Nephron progenitor cell (in vitro differentiated cells): ENCODE measurements around the gene ATP1A2.
A peak's percentile ranks its signal among the peaks of the same experiment; 100 is the strongest.

Experiments
- DNase-seq: peaks from one replicate; pipeline ENCODE4 v3.0.0; 2021
- H3K27ac Mint-ChIP-seq: 2 replicates; pipeline ENCODE4 v1.8.0; 2021; ENCODE audit warnings: mild to moderate bottlenecking, moderate library complexity, mixed read lengths
- H3K27me3 Mint-ChIP-seq: 2 replicates; pipeline ENCODE4 v1.8.0; 2021; ENCODE audit warnings: mild to moderate bottlenecking, low read depth, mixed read lengths; ENCODE audit not compliant: poor library complexity
- H3K36me3 Mint-ChIP-seq: 2 replicates; pipeline ENCODE4 v1.8.0; 2021; ENCODE audit warnings: low read depth, mixed read lengths
- H3K4me1 Mint-ChIP-seq: 2 replicates; pipeline ENCODE4 v1.8.0; 2021; ENCODE audit warnings: mixed read lengths
- H3K4me3 Mint-ChIP-seq: 2 replicates; pipeline ENCODE4 v1.8.0; 2021; ENCODE audit warnings: mild to moderate bottlenecking, moderate library complexity, mixed read lengths
- H3K9me3 Mint-ChIP-seq: 2 replicates; pipeline ENCODE4 v1.8.0; 2021; ENCODE audit warnings: mild to moderate bottlenecking, moderate library complexity, mixed read lengths
- CTCF ChIP-seq: fragments of 200-600 bp; sonication (generic); IDR thresholded peaks from 2 replicates; pipeline ENCODE4 v1.5.0; 2021; ENCODE audit warnings: antibody characterized with exemption

Gene ATP1A2

GRCh38 chr1:160127865-160128523, 12.4 kb downstream of the ATP1A2 start:
- Mint-ChIP-seq H3K4me1 (peaks cover 21% of the 10 kb centered on the region), H3K27ac (peak overlapping the region; percentile 77), H3K4me3 (no peak overlapping the region), H3K9me3 (no peaks in the 10 kb centered on the region), H3K27me3 (peaks cover under 1% of the 10 kb centered on the region), H3K36me3 (peaks cover 43% of the 10 kb centered on the region)
- DNase-seq = no peak
- no peak for TF ChIP-seq CTCF

GRCh38 chr1:160128636-160129035, 13.1 kb downstream of the ATP1A2 start:
- peaks cover 38% of the 10 kb centered on the region for H3K36me3 Mint-ChIP-seq
- no peak for TF ChIP-seq CTCF
- H3K9me3 Mint-ChIP-seq = no peaks in the 10 kb centered on the region
- H3K27me3 Mint-ChIP-seq = peaks cover 6% of the 10 kb centered on the region
- DNase-seq = no peak
- H3K4me3 Mint-ChIP-seq = no peak overlapping the region
- H3K4me1 Mint-ChIP-seq = peaks cover 21% of the 10 kb centered on the region
- no peak overlapping the region for H3K27ac Mint-ChIP-seq

- Mint-ChIP-seq H3K4me3 (no peak overlapping the region), H3K27me3 (peaks cover 6% of the 10 kb centered on the region), H3K4me1 (peaks cover 19% of the 10 kb centered on the region), H3K27ac (no peak overlapping the region), H3K36me3 (peaks cover 34% of the 10 kb centered on the region), H3K9me3 (no peaks in the 10 kb centered on the region)
- DNase-seq = no peak
- no peak for TF ChIP-seq CTCF
Measured at GRCh38 chr1:160129046-160129445, 13.5 kb downstream of the ATP1A2 start.

GRCh38 chr1:160129558-160129957, 14.0 kb downstream of the ATP1A2 start:
- no peak for TF ChIP-seq CTCF
- Mint-ChIP-seq H3K36me3 (peaks cover 33% of the 10 kb centered on the region), H3K27ac (peak overlapping the region; percentile 11), H3K9me3 (no peaks in the 10 kb centered on the region), H3K4me3 (no peak overlapping the region), H3K4me1 (peaks cover 14% of the 10 kb centered on the region), H3K27me3 (peaks cover 6% of the 10 kb centered on the region)
- DNase-seq = no peak

- DNase-seq = no peak
- Mint-ChIP-seq H3K9me3 (no peaks in the 10 kb centered on the region), H3K4me1 (peaks cover 12% of the 10 kb centered on the region), H3K27ac (no peak overlapping the region), H3K36me3 (peaks cover 37% of the 10 kb centered on the region), H3K27me3 (peaks cover 6% of the 10 kb centered on the region), H3K4me3 (no peak overlapping the region)
- TF ChIP-seq CTCF = no peak
Measured at GRCh38 chr1:160129966-160130365, 14.4 kb downstream of the ATP1A2 start.

GRCh38 chr1:160130486-160130885, 14.9 kb downstream of the ATP1A2 start:
- H3K27me3 Mint-ChIP-seq = peaks cover 6% of the 10 kb centered on the region
- H3K9me3 Mint-ChIP-seq = no peaks in the 10 kb centered on the region
- TF ChIP-seq CTCF = no peak
- peak overlapping the region; percentile 12 for H3K27ac Mint-ChIP-seq
- peaks cover 38% of the 10 kb centered on the region for H3K36me3 Mint-ChIP-seq
- no peak for DNase-seq
- H3K4me3 Mint-ChIP-seq = no peak overlapping the region
- H3K4me1 Mint-ChIP-seq = peaks cover 12% of the 10 kb centered on the region
